Measurements from ENCODE around the gene IWS1.
"Not testable (repeated sequence)": the region's sequence is repeated elsewhere in the genome, so short reads cannot be mapped to it uniquely, and the experiment has no call there.

IWS1 gene

DNA sequence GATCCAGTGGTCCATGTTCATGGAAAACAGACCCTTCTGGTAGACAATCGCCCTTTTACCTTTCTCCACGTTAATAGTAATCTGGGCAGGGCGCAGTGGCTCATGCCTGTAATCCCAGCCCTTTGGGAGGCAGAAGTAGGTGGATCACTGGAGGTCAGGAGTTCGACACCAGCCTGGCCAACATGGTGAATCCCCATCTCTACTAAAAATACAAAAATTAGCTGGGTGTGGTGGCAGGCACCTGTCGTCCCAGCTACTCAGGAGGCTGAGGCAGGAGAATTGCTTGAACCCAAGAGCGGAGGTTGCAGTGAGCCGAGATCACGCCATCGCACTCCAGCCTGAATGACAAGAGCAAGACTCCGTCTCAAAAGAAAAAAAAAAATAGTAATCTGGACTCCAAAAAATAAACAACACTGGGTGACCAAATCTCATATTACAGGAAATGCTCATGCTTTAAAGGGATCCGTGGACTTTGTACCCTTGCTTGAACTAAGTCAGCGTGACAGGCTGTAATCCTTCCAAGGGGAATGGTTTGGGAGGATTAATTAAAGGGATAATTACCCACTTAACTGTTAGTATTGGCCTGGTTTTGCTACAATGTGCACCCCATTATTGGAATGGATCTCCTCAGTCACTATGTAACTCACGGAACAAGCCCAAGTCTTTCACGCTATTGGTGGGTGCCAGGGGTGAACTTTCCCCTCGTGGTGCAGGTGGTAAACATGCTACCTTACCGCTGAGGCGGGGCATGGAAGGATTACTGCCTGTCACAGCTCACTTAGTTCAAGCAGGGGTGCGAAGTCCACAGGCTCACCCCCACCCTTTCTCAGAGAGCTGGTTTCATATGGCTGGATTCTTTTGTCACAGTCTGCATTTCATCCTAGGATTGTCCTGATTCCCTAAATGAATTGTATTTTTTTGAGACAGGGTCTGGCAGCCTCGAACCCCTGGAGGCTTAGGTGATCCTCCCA is 71.4 kb downstream of the IWS1 start:
- no peak for DNase-seq (ENCODE audit: low read depth)

DNA sequence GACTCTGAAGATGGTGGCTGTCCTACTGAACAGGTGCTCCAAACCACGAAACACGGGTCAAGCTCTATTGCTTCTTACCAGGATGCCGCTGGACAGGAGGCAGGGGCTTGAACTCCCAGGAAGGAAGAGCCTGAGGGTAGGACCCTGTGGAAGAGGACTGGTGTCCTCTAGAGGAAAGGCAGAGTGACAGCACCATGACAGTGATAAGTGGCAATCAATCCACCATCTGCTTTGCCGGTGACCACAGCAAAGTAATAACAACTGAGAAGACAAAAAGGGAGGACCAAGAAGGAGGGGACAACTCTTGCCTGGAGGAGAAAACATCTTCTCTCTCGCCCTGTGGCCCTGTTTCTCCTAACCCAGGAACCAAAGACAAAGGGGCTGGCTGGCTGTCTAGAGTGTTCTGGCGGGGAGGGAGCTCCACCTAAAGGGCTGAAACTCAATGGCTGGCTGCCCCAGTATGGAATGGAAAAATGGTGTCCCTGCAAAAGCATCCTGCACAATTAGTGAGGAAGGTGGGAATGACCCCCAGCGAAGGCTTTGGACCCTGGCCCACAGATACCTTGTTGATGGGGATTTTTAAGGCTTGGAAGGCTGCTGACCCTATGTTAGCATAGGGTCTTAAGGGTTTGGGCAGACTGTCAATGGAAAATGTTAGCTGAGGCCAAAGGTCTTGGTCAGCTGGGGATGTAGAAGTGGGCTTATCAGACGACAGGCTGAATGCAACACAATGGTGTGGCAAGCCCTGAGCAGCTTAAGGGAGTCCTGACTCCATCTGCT is 72.7 kb downstream of the IWS1 start:
- DNase-seq (ENCODE audit: low read depth), result no peak

DNA sequence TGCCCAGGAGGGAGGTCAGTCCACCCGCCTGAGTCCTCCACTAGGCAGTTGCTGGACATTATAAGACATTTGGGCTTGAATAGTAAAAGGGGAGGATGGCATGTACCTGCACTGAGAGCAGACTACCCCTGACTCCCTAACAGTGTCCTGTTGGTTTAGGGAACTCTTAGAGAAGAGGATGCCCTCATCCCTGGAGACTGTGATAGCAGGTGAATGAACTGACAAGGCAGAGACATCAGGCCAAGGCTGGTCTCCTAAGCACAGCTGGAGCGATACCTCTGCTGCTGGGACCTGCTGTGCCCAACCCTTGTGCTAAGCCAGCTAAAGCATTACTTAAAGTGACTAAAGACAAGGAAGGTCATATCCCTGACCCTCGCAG is 73.3 kb downstream of the IWS1 start:
- no peak for DNase-seq (ENCODE audit: low read depth)

DNA sequence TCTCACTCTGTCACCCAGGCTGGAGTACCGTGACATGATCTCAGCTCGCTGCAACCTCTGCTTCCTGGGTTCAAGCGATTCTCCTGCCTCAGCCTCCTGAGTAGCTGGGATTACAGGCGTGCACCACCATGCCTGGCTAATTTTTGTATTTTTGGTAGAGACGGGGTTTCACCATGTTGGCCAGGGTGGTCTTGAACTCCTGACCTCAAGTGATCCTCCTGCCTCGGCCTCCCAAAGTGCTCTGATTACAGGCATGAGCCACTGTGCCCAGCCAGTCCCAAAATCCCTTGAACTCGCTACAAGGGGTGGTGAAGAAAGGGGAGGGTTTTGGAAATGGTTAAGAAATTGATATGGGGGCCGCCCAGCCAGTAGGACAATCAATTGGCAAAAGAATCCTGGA is 73.9 kb downstream of the IWS1 start:
- DNase-seq (ENCODE audit: low read depth), result not testable (repeated sequence)

DNA sequence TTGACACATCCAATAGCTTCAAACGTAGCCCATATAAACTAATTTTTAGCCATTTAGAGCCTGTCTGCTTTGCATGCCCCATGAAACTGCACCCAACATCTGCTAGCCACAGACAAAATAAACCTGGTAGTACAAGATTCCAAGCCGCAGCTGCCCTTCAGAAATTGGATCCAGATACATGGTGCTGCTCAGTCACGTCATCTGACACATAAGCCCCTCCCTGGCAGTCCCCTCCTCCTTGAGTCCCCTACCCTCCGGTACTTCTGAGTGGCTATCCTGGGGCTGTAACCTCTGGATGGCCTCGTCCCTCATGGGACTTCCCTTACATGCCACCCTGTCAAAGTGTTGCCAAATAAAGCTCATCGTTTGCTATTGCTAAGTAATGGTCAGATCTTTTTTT is 74.3 kb downstream of the IWS1 start:
- no peak for DNase-seq (ENCODE audit: low read depth)

DNA sequence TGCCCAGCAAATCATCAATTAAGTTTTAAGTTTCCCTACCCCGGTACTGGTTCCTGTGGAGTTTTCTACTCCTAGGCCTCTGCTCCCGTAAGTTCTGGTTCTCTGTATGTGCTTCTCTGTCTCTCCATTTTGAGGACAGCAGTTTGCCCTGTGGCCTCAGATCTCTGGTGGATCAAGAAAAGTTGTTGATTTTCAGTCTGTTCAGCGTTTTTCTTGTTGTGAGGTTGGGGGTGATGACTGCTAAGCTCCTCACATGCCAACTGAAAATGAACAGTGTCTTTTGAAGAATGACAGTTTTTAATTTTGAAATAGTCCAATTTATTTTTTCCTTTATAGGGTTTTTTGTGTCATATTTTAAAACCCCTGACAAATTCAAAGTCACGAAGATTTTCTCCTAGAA is 76.4 kb downstream of the IWS1 start:
- DNase-seq (ENCODE audit: low read depth), result no peak

DNA sequence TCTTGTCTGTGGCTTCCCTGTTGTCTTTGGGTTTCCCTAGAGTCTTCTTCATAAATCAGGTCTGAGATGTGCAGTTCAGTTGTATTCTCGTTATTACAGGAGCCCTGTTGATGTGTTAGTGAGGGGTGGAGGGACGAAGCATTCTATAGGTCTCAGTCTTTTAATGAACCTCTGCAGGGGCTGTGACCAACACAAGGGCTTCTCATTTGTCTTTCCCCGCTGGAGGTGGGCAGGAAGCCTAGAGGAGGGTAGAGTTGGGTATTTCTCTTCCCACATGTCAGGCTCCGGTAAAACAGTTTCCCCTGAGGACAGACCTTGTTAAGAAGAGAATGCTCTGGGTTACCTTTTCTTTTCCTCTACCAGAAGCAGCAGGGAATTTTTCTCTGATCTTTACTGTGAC is 76.9 kb downstream of the IWS1 start:
- DNase-seq (ENCODE audit: low read depth), result no peak

DNA sequence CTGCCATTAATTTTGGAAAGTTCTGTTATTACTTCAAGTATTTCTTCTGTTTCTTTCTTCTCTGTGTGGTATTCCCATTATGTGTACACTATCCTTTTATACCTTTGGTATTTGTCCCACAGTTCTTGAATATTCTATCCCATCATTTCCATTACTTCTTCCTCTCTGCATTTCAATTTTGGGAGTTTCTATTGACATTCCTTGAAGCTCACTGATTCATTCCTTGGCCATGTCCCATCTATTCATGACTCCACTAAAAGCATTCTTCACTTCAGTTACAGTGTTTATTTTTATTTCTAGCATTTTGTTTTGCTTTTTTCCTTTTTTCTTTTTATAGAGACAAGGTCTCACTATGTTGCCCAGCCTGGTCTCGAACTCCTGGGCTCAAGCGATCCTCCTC is 77.8 kb downstream of the IWS1 start:
- DNase-seq (ENCODE audit: low read depth), result no peak

DNA sequence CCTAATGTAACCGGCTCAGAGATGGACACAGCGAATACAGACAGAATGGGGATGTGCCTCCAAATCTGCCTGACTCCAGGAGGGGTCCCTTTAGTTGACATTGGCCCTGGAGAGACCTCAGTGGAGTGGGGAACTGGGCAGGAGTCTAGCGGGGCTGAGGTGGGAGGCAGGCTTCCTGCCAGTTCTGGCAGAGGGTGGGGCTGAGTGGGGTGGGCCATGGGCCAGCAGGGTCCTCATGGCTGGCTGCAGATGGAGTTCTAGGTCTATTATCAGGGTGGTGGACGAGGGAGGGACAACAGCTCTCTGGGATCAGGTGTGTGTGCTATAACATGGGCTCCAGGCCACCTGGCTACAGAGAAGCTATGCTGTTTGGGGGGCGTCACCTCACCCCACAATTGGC is 86.9 kb downstream of the IWS1 start:
- DNase-seq (ENCODE audit: low read depth), result no peak

DNA sequence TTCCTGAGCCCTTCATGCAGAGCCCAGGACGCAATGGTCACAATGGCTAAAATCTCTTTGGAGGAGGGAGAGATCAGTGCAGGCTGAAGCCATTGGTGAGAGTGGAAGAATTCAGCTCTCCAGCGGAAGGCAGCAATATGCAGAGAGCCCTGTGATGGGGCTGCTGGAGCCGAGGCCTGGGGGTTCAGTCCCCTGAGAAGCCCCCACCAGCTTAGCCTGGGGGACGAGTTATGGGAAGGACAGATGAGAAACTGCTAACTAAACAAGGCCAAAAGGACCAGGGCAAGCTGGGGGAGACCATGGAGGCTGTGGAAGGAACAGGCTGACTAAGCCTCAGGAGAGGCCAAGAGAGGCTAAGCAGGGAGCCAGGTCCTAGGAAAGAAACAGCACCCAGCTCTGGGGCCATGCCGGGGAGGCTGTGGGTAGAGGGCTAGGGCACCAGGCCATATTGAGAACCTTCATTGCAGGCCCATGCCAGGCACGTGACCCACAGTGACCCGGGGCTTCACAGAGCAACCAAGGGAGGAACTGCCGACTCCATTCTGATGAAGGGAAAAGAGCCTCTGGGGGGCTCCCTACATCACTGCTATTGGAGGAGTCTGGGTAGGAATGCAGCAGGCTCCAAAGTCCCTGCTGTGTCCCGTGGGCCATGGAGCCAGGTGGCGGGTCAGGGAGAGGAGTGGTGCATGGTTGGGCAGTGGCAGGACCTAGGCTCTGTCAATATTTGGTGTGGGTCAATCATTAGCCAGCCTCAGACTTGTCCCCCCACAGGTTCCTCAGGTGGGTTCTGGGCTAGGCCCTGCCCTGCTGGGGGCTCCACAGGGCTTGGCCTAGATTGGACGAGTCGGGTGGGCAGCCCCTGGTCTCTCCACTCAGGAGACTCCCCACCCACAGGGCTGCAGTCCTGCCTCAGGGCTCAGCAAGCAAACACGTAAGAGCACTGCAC is 88.2 kb downstream of the IWS1 start:
- DNase-seq (ENCODE audit: low read depth), result no peak

DNA sequence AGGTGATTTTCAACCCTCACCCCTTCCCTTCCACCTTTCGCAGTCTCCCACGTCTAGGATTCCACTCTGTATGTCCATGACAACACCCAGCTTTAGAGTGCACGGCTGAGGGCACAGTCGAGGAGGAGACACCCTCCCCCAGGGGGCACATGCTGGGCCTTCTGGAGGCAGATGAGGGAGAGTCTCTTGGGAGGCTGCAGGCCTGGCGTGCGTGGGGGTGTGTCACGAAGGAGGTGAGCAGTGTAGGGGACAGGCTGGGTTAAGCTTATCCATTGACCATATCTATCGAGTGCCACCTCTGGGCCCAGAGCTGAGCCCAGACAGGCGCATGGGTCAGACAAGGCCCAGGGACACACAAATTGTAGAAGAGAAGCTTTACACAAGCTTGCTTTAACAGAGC is 89.2 kb downstream of the IWS1 start:
- DNase-seq (ENCODE audit: low read depth), result no peak

DNA sequence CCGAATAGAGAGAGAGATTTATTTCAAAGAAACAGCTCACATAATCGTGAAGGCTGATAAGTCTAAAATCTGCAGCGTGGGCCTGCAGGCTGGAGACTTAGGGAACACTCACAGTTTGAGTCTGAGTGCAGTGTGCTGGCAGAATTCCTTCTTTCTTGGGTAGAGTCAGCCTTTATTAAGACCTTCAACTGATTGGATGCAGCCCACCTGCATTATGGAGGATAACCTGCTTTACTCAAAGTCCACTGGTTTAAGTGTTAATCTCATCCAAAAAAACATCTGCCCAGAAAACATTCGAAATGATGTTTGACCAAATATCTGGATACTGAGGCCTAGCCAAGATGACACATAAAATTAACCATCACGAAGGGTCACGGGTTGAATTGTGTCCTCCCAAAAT is 91.8 kb downstream of the IWS1 start:
- DNase-seq (ENCODE audit: low read depth), result no peak

DNA sequence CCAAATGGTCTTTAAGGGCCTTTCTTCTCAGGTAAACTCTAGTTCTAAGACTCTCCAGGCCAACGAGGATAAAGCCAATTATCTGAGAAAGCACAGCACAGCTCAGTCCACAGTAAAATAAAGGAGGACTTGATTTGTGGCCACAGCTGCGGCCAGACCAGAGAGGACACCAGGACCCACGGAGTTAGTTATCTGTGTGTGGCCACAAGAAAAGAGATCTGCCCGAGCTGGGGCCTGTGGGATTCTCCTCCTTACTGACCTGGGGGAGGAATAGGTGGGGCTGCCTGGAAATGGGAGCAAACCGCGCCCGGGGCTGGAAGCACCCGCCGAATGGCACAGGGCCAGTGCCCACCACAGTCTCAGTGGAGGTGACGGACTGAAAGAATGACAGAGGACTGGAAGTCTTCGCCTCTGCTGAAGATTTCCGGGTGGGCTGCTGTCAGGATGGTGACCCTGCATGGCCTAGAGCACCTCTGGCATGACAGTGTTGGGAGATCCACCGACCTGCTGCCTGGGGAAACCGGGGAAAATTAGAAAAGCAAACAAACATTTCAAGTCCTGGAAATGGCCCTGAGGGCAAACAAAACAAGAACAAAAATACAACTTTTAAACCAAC is 94.8 kb downstream of the IWS1 start:
- DNase-seq (ENCODE audit: low read depth), result no peak

Data from activated T-helper 1 cell treated with Interleukin-2 at 50 U/mL for 16 hours (primary cell).